HG02885 (cell line): ENCODE data around the gene POLN.
"Not testable (repeated sequence)": the region's sequence is repeated elsewhere in the genome, so short reads cannot be mapped to it uniquely, and the experiment has no call there.

Source experiments
- ATAC-seq: cut with Tn5 transposase; IDR thresholded peaks from one replicate; pipeline ENCODE4 v1.9.1; 2021; ENCODE audit warnings: mild to moderate bottlenecking; ENCODE audit not compliant: unreplicated experiment, poor library complexity

POLN gene

DNA sequence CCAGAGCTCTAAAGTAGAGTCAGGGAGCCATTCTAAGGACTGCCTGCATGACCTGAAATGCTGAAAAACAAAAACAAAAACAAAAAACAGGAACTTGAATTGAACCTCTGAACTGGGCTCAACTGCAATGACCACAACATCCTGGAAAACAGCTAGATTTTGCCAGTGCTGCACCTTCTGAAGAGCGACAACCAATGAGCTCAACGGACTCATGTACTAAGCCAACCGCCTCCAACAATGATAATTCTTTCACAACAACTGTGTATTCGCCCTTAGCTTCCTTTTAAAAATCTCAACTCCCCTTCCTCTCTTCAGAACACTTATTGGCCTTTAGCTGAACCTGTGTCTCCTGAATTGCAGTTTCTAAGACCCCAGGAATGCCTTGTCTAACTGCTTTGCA is 69.8 kb downstream of the POLN start:
- ATAC-seq, result peak; percentile 48

DNA sequence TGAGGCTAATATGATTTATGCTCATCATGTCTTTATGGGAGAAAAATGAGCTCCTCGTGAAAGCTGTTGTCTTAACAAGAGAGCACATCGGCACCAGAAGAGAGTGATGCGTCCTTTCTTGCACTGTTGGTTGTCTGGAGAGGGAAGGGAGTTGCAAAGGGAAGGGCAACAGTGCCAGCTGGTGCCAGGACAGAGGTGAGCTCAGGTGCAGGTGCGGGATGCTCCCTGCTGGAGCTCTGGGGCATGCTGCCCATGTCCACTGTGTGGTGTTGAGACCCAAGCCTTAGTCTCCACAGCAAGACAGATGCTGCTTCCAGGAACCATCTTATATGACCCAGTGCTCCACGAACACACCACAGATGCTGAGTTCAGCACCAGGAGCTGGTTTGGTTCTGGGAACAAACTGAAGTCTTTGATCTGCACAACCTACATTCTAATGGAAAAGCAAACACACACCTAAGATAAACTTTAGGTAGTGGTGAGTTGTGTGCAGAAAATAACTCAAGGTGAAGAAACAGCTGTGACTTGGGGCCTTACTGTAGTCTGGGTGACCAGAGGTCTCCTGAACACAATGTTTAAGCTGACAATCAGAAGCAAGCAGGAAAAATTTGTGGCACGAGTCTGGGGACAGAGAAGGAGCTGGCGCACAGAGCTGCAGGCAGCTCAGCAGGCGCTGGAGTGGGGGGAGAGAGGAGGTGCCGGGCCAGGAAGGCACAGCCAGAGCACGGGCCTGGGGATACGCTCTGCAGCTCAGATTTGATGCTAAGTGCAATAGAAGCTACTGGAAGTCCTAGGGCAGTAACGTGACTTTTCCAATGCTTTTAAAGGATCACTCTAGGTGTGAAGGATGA is 73.2 kb downstream of the POLN start:
- ATAC-seq, result no peak

DNA sequence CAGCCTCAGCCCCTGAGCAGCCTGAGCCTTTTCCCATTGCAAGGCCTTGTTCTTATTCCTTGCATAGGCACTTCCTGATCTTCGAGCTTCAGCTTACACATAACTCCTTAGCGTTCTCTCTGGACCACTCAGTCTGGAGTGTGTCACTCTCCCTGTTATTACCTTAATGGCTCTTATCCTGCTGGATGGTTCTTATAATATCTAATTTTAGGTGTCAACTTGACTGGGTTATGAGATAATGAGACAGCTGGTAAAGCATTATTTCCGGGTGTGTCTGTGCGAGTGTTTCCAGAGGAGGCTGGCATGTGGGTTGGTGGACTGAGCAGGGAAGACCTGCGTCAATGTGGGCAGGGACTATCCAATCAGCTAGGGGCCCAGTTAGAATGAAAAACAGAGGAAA is 75.7 kb downstream of the POLN start:
- no peak for ATAC-seq

DNA sequence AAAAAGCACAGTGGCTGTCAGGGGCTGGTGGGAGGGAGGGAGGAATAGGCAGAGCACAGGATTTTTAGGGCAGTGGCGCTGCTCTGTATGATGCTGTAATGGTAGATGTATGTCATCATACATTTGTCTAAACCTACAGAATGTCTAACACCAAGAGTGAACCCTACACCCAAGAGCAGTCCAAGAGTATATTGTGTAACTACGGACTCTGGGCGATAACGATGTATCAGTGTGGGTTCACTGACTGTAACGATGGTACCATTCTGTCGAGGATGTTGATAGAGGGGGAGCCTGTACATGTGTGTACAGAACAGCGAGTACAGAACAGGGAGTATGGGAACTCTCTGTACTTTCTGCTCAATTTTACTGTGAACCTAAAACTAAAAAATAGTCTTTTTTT is 76.5 kb downstream of the POLN start:
- no peak for ATAC-seq

DNA sequence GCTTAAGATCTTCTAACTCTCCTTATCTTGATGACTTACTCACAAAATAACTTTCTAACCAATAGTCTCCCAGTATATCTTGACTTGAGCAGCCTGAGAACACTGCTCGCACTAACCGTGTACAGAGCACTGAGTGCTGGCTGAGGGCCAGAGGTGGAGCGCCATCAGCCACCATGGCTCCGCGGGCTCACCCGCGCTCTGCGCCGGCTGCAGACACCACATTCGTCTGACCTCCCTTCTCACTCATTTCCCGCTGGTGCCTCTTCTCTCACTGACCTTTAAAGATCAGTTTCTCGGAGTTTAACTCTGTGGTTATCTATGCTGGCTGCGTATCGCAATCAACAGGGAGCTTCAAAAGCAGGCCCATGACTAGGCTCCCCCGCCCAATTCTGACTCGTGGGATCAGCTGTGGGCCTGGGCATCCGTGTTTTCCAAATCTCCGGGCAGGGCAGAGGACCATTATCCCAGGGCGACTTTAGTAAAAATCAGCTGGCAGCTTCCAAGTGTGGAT is 78.6 kb downstream of the POLN start:
- ATAC-seq, result no peak

DNA sequence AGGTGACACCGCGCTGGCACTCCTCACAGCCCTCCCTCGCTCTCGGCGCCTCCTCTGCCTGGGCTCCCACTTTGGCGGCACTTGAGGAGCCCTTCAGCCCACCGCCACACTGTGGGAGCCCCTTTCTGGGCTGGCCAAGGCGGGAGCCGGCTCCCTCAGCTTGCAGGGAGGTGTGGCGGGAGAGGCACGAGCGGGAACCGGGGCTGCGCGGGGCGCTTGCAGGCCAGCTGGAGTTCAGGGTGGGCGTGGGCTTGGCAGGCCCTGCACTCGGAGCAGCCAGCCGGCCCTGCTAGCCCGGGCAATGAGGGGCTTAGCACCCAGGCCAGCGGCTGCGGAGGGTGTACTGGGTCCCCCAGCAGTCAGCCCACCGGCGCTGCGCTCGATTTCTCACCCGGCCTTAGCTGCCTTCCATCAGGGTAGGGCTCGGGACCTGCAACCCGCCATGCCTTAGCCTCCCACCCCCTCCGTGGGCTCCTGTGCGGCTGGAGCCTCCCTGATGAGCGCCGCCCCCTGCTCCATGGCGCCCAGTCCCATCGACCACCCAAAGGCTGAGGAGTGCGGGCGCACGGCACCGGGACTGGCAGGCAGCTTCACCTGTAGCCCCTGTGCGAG is 80.7 kb downstream of the POLN start:
- ATAC-seq, result not testable (repeated sequence)

DNA sequence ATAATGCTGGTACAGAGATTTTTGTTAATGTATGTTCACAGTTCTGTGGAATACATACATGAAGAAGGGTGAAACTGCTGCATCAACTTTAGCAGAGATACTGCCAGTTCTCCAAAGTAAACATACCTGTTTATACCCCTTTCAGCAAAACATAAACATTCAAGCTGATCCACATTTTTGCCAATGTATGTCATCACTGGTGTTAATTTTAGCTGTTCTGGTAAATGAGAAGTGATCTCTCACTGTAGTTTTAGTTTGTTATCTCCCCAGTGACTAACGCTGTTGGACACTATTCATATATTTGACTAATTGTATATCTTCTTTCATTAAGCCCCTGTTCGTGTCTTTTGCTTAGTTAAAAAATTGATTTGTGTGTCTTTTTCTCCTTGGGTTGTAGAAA is 82.0 kb downstream of the POLN start:
- ATAC-seq, result no peak

DNA sequence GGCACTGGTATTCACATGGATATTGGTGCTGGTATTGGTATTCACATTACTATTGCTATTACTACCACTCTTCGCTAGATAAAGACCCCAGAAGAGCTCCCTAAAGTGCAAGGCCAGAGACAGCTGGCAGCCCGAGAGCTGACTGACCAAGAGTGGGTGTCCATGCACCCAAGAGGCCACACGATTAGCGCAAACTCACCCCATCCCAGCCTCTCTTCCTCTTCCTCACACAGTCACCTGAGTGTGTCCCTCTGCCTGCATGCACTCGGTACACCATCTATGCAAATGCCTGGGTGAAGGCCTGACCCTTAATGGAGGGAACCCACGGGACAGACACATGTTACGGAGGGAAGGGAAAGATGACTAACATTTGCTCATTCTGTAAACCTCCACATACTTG is 86.7 kb downstream of the POLN start:
- no peak for ATAC-seq

DNA sequence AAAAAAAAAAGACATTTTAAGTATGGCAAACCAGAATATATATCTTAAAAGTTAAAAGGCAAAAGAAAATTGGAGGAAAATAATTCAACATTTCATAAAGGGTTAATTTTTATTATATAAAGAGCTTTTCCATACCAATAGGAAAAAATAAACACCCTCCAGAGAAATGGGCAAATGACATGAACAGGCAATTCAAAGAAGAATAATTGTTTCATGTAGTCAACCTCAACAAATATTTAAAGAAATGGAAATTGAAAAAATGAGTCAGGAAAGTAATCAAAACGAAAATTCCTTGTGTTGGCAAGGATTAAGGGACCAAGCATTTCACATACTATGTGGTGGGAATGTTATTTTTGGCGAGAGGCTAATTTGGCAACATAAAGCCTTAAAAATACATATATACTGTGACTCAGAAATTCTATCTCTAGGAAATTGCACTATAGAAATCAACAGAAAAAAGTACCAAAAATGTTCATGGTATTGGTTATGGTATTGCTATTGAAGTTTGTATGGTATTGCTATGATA is 87.6 kb downstream of the POLN start:
- no peak for ATAC-seq

DNA sequence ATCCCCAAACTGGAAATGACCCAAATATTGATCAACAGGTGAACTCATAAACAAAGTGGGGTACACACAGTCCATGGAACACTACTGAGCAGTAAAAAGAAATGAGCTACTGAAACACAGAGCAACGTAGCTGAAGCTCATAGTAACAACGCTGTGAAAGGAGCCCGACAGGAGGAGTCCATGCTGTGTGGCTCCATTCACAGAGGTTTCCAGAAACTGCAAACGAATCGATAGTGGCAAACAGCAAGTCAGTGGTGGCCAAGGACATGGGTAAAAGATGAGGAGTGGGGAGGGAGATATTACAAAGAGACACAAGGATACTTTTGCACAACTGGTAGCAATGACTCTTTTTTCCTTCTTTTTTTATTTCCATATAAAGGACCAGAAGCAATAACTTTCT is 90.4 kb downstream of the POLN start:
- no peak for ATAC-seq

DNA sequence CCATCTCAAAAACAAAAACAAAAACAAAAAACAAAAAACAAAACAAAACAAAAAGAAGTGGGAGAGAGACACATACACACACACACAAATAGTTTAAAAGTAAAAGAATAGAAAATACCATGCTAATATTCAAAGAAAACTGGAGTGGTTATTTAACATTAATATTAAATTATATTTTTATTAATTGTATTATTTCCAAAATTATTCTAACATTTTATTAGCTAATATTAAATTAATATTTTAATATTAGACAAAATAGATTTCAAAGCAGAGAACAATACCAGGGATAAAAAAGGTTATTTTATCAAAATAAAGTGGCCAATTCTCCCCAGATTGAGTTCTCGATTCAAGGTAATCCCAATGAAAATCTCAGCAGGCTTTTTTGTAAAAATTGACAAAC is 91.8 kb downstream of the POLN start:
- ATAC-seq, result no peak

DNA sequence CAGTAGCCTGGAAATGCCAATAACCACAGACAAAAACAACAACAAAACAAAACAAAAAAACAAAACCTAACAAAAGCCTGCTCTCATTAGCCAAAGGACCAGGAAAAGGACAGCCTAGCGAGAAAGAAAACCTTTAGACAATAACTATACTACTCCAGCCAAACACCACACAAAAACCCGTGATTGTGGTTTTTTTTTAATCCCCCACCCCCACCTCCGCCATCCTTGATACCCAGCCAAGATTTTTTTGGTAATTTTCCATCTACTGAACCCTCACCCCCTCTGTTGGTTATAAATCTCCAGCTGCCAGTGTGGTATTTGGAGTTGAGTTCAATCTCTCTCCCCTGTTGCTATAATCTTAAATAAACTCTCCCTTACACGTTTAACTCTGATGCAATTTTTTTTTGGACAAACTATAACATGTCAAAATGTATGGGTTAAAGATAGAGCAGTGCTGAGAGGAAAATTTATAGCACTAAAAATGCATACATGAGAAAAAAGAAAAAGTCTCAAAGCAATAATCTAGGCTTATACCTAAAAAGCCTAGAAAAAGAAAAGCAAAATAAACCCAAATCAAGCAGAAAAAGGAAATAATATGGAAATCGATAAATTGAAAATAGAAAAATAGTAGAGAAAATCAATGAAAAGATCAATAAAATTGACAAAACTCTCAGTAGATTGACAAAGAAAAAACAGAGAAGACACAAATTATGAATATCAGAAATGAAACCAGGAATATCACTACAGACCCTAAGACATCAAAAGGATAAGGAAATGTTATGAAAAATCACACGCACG is 99.1 kb downstream of the POLN start:
- no peak for ATAC-seq

DNA sequence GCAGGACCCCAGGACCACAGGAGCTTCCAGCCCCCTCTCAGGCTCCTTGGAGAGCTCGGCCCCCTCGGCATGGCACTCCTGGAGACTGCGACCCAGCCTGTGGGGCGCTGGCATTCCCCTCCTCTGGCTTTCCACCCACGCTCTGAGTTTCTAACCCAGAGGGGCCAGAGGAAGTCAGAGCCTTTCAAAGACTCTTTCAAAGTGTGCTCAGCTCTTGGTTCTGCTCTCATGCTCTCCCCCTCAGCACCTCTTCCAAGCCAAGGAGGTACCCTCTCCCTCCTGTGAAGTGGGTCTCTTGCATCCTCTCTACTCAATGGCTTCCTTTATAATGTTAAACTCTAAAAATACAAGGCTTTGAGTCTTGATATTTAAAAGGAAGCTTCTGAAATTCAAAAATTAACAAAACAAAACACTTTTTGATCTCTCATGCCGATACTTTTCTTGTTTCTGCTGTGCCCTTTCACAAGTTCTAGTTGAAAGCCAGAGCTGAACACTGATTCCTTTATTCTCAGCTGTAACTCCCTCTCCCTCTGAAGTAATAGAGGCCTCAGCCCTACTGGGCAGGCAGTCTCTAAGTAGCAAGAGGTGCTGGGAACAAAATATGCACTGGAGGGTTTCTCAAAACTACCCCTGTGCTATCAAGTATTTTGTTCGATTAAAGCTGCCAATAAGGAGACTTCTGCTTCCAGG is 100.0 kb downstream of the POLN start:
- no peak for ATAC-seq

DNA sequence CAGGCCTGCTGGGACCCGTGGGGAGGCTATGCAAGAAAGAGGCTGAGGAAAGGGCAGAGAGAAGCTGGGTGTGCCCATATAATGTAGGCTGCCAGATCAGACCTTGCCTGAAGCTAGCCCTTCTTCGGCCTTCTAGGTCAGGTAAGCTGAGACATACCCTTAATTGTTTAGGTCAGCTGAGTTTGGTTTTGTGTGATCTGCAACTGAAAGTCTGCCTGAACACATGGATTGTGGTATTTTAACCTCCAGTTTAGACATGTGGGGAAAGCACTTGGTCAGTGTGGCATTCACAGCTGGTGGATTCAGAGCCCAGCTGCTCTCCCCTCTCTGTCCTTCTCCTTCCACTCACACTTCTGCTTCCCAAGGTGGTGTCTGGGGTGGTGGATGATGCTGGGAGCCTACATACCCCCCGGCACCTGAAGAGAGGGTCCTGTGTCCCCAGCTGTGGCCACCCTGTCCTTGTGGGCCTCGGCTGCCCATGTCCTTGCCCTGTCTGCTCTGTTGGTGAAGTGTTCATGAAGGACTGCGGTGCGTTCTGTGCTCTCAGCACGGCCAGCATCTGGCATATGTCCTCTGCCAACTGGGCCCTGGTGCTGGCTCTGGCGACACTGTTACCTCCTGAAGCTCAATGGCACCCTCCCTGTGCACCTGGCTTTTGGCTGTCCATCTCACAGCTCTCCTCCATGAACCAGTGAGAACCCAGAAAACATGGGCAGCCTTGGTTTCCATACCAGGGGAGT is 100.7 kb downstream of the POLN start:
- no peak for ATAC-seq

DNA sequence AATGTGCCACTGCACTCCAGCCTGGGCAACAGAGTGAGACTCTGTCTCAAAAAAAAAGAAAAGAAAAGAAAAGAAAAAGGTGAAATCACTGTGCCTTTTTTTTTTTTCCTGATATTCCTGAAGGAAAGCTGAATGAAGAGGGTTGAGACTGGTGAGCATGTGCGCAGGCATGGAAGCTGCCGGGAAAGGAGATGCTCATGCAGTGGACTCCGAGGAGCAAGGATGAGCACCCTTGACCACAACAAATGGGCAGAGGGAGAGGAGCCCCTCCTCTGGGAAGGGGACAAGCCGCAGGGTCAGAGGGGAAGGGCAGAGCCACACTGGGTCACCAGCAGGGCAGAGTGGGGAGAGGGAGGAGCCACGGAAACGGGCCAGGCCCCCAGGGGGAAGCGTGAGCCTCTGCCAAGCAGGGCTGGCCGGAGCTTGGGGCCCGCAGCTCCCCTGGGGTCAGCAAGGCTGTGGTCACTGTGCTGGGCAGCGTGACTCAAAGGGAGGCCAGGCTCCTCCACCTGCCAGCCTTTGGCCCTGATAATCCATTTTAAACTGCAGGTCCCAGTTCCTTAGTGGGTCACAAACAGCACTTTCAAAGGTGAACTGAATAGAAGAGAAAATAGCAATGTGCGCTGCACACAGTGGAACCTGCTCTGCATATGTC is 102.9 kb downstream of the POLN start:
- no peak for ATAC-seq

DNA sequence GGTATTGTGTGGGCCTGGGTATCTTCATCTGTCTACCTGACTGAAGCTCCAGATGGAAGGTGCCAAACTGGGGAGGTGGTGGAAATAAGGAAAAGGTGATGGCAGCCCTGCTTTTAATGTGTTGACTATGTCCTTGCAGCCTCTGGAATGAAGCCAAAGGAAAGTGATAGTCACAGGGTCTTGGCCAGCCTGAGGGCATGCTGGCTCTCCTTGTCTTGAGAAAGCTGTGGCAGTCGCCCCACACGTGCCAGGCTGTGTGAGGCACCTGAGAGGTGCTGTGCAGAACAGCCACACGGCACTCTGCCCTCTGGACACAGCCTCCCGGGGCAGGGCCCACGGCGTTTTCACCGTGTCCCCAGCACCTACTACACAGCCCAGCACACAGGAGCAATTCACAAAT is 105.2 kb downstream of the POLN start:
- no peak for ATAC-seq

DNA sequence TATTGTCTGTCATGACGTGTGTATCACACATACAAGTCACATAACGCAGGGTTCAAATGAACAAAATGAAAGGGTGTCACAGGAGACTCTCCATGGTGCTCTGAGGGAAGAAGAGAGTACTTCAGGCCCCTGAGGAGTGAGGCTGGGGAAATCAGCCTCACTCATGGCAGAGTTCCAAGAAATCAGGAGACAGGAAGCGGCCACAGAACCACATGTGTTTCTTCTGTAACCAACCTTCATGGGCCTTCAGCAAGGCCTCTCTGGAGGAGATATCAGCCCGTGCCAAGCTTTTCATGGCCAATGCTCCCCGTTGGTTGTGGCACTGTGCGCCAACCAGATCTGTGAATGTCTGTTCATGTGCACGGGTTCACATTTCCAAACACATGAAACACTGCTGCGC is 106.8 kb downstream of the POLN start:
- no peak for ATAC-seq

DNA sequence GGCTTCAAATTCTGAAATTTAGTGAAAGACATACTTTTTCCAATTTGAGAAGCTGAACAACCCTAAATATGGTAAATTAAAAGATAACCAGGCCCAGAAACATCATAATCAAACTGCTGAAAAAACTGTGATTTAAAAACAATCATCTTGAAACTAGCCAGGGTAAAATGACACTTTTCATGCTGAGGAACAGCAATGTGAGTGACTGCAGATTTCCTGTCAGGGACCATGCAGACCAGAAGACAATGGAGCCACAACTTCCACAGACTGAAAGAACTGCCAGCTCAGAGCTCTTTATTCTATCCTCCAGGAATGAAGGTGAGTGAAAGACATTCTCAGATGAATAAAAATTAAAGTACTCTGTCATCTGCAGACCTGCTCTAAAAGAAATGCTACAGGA is 109.5 kb downstream of the POLN start:
- no peak for ATAC-seq
